Measurements from ENCODE around the gene RIC8A. TPM values are rescaled to one million over a fixed set of nuclear protein-coding genes. Genes with fewer than 3 reads are reported as not detected.

The RIC8A gene
- total RNA-seq, 1 donor from 2014 or later, result 116 TPM

GRCh38 chr11:200224-201003 lies 7.1 kb upstream of the RIC8A start:
- H3K36me3 ChIP-seq (ENCODE audit: control insufficient read depth, insufficient read depth, low read length), result no peaks in the 10 kb centered on the region
- H3K27me3 ChIP-seq (ENCODE audit: control insufficient read depth, insufficient read depth, low read length), result no peaks in the 10 kb centered on the region
- no peak overlapping the region for H3K4me3 ChIP-seq (ENCODE audit: low read depth, low read length)
- TF ChIP-seq CTCF (IDR thresholded peaks at IDR 0.05; ENCODE audit: insufficient read depth, low read length, poor library complexity, severe bottlenecking), result no peak
- no peak for DNase-seq (ENCODE audit: low read depth)

GRCh38 chr11:201966-202365 lies 5.5 kb upstream of the RIC8A start:
- Histone ChIP-seq H3K27me3 (ENCODE audit: control insufficient read depth, insufficient read depth, low read length) (no peaks in the 10 kb centered on the region), H3K36me3 (ENCODE audit: control insufficient read depth, insufficient read depth, low read length) (no peaks in the 10 kb centered on the region), H3K4me3 (ENCODE audit: low read depth, low read length) (no peak overlapping the region)
- no peak for DNase-seq (ENCODE audit: low read depth)
- no peak for TF ChIP-seq CTCF (IDR thresholded peaks at IDR 0.05; ENCODE audit: insufficient read depth, low read length, poor library complexity, severe bottlenecking)

GRCh38 chr11:202490-202889 lies 5.0 kb upstream of the RIC8A start:
- Histone ChIP-seq H3K4me3 (ENCODE audit: low read depth, low read length) (no peak overlapping the region), H3K27me3 (ENCODE audit: control insufficient read depth, insufficient read depth, low read length) (no peaks in the 10 kb centered on the region), H3K36me3 (ENCODE audit: control insufficient read depth, insufficient read depth, low read length) (no peaks in the 10 kb centered on the region)
- DNase-seq (ENCODE audit: low read depth), result no peak
- no peak for TF ChIP-seq CTCF (IDR thresholded peaks at IDR 0.05; ENCODE audit: insufficient read depth, low read length, poor library complexity, severe bottlenecking)

DNA sequence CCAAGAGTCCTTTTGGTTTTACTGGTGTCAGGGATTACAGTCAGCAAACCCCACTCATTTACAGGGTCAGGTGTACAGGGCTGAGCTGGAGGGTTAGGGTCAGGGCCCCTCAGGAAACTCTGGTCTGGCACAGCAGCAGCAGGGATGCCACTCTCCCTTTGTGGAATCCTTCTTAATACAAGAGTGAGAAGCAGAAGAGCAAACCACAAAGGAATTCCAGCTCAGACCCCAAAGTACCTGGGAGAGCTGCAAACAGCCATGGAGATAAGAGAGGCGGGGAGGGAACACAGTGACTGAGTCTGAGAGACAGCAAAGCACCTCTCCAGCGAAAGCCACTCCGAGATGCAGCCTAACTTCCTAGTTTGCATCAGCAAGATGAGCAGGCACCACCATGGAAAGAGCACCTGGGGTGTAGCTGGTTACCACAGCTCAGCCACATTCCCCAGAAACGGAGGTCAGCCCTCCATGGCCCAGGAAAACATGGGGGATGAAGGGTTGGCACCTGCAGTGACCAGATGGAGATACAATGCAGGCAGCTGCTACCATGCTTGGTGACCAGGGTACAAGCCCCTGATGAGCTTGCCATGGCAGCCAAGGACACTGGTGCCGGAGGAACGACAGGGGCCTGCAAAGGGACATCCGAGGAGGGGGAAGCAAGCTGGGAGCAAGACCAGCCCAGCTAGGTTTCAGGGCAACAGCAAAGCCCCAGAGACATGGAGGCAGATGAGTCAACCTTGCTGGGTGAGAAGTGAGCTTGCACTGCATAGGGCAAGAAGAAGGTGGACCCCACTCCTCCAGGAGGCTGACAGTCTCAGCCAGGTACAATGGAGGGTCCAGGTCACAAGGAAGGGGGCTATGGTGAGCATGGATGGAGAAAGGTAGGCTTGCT lies 4.2 kb upstream of the RIC8A start:
- TF ChIP-seq CTCF (IDR thresholded peaks at IDR 0.05; ENCODE audit: insufficient read depth, low read length, poor library complexity, severe bottlenecking), result no peak
- DNase-seq (ENCODE audit: low read depth), result no peak
- H3K36me3 ChIP-seq (ENCODE audit: control insufficient read depth, insufficient read depth, low read length), result no peaks in the 10 kb centered on the region
- H3K4me3 ChIP-seq (ENCODE audit: low read depth, low read length), result no peak overlapping the region
- H3K27me3 ChIP-seq (ENCODE audit: control insufficient read depth, insufficient read depth, low read length), result no peaks in the 10 kb centered on the region

- no peak for DNase-seq (ENCODE audit: low read depth)
- Histone ChIP-seq H3K4me3 (ENCODE audit: low read depth, low read length) (no peak overlapping the region), H3K27me3 (ENCODE audit: control insufficient read depth, insufficient read depth, low read length) (no peaks in the 10 kb centered on the region), H3K36me3 (ENCODE audit: control insufficient read depth, insufficient read depth, low read length) (no peaks in the 10 kb centered on the region)
- TF ChIP-seq CTCF (IDR thresholded peaks at IDR 0.05; ENCODE audit: insufficient read depth, low read length, poor library complexity, severe bottlenecking), result no peak
Measured at GRCh38 chr11:203945-204586, 3.4 kb upstream of the RIC8A start.
